HG03432 (cell line): ENCODE measurements around the gene SLC38A7.
"Not testable (repeated sequence)": the region's sequence is repeated elsewhere in the genome, so short reads cannot be mapped to it uniquely, and the experiment has no call there.

Source experiments
- ATAC-seq: cut with Tn5 transposase; IDR thresholded peaks from one replicate; pipeline ENCODE4 v1.9.1; 2021; ENCODE audit warnings: mild to moderate bottlenecking, moderate library complexity; ENCODE audit not compliant: unreplicated experiment

The SLC38A7 gene

DNA sequence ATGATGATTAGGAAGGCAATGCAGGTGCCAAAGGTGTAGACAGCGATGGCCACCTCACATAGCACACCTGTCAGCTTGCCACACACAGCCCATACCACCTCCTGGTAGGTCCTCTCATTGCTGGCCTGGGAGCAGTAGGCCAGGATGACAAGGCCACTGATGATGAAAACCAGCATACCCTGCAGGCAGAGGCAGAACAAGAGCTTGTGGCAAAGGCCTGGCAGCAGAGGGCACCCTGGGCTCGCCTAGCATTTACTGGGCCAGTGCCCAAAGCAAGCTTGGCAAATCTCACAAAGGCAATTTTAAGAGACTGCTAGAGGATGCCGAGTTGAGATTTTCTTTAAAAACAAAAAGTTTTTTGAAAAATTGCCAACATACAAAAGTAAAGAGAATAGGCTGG, 5.9 kb downstream of the SLC38A7 start:
- no peak for ATAC-seq

DNA sequence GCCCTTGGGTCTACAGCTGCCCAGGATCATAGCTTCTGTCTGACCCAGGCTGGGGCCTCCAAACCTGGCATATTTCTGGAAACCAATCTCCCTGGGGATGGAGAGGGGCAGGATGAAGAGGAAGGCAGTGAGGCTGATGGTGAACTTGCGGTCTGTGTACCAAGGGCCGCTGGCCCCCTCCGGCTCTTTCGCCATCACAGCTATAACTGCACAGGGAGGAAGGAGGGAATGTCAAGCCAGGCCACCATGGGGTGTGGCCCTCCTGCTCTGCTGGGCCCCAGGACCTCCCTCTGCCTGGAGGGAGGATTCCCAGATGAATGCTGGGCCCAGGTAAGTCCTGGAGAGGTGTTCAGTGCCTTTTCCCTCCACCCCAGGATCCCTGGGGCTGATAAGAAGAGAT, 6.3 kb downstream of the SLC38A7 start:
- no peak for ATAC-seq

DNA sequence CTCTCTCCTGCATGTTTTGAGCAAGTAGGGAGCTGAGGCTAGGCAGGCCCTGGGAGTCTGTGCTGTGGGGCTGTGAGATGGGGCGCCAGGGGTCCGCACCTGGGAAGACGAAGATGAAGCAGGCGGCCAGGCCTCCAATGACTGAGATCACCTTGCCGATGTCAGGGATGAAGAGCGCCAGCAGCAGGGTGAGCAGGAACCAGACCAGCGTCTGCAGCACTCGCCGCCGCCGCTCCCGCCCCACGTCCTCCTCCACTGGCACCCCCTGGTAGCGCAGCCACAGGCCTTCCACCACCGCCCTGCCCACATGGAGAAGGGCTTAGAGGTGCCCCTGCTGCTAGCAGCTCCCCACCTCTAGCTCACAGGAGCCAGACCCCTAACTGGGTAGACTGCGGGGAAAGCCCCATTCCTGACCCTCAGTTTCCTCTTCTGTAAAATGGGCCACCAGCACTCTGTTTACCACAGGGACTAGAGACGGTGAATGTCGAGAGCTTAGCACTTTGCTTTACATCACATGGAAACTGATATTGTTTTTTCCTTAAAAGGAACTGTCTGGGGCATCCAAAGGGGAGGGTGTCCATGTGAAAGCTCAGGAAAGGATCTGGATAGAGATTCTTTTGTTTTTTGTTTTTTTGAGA, 13.5 kb downstream of the SLC38A7 start:
- no peak for ATAC-seq

DNA sequence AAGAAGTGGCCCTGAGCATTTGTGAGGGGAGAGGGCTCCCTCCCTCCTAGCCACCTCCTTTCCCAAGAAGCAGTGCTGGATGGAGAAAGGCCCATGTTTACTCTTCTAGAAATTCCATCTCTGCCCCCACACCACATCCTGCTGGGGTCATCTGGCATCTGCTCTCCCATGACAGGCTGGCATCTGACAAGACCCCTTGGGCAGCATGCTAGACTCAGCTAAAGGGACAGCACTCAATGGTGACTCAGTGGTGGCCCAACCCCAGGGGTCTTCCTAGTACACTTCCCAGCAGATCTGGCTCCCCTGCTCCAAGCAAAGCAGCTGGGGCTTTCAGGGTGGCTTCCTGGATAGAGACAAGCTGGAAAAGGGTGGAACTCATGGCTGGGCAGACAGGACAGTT, 14.4 kb downstream of the SLC38A7 start:
- ATAC-seq, result no peak

DNA sequence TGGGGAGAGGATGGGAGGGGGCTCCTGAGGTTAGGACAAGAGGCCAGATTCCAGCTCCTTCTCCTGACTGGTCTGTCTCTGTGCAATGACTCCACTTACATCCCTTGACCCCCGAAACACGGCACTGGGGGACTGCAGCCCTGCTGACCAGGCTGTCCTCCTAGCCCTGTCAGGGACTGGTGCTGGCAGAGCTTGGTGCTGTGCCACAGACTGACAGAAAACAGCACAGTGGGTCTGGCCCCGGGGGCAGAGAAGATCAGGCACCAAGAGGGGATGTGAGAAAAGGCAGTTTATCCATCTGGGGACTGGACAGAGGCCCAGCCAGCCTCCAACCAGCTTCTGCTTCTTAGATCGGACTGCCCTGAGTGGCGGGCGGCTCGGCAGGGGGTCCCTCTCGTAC, 19.4 kb downstream of the SLC38A7 start:
- ATAC-seq, result no peak

DNA sequence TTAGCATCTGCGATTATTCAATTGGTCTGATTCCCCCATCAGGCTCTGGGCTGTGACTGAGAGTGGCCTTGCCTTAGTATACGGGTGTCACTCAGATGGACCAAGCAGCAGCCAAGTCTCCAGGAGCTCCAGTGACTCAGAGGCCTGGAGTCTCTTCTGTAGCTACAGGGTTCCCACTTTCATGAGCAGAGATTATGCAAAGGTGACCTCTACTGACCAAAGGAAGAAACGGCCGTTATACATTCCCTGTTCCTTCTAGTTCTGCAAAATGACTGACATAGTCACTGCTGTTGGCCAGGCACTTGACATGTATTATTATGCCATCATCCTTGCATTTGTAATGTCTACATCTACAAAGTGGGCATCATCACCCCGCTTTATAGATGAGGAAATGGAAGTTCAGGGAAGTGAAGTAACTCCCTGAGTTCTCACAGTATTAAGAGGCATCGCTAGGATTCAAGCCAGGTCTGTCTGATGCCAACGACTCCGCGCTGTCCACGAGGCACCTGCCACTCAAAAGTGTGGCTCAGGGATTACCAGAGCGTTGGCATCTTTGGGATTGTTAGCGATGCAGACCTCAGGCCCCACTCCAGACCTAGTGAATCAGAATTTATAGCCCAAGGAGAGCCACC, 23.3 kb downstream of the SLC38A7 start:
- peak; percentile 81 for ATAC-seq

DNA sequence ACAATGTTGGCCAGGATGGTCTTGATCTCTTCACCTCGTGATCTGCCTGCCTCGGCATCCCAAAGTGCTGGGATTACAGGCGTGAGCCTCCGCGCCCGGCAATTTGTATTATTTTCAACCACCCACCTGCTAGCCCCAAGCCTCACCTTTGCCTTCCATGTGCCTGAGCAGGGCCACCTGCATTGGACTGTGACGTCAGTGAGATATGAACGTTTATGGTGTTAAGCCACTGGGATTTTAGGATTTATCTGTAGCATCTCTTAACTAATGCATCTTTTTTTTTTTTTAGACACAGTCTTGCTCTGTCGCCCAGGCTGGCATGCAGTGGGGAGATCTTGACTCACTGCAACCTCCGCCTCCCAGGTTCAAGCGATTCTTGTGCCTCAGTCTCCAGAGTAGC, 24.7 kb downstream of the SLC38A7 start:
- not testable (repeated sequence) for ATAC-seq

DNA sequence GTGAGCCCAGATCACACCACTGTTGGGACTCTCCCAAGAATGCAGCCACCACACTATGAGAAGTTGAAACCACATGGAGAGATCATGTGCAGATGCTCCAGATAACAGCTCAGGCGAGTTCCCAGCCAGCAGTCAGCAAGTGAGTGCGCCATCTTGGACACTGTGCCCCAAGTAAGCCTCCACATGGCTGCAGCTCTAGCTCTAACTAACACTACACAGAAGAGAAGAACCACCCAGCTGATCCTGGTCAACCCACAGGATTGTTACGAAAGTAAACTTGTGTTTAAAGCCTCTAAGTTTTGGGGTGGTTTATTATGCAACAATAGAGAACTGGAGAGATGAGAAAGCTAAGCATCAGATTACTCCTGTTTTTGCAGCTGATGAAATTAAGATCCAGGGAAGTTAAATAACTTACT, 25.8 kb downstream of the SLC38A7 start:
- no peak for ATAC-seq

DNA sequence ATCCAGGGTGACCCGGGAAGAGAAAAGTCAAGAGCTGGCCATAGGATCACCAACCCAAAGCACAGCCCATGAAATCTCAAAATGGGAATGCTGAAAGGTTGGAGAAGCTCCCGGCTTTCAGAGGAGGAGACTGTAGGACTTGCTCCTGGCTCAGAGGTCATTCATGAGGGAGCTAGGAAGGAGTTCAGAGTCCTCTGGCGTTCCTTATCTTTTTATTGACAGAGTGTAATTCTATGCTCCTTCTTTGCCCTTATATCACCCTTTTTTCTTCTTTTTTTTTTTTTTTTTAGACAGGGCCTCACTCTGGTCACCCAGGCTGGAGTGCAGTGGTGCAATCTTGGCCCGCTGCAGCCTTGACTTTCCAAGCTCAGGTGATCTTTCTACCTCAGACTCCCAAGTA, 27.7 kb downstream of the SLC38A7 start:
- ATAC-seq, result no peak

DNA sequence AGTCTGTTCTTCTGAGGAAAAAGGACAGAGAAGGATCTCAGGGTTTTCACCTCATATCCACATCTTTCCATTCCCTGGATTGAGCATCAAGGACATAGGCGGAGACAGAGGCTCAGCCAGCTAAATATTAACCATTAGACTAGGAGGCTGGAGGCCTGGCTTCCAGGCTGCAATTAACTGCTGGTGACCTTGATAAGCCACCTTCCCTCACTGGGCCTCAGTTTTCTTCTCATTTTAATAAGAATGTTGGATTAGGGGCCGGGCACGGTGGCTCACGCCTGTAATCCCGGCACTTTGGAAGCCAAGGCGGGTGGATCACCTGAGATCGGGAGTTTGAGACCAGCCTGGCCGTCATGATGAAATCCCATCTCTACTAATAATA, 29.4 kb downstream of the SLC38A7 start:
- no peak for ATAC-seq

DNA sequence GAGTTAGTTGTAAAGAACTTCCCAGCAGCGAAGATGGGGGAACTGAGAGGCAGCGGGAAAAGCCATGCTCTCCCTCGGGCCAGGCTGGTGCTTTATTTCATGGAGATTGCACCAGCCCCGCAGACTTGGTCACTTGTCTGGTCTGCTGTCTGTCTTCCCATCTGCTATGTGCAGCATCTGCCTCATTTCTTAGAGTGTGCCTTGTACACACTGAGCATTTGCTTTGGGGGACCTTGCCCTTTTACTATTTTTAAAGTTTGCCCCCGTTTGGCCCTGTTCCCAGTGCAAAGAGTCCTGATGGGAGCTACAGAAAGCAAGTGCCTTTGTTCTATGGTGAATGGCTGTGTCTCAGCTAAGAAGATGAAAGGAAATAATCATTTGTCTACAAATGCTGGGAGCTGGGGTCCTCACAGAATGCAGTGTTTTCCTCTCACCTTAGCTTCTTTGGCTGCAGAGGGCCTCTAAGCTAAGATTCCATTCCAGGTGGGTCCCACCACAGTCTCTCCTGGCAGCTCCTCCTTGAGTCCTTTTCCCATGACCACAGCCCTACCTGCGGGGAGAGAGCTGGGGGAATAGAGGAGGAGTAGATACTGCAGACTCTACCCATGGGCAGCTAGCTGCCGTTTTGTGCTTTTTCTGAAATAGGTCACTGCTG, 29.9 kb downstream of the SLC38A7 start:
- no peak for ATAC-seq

DNA sequence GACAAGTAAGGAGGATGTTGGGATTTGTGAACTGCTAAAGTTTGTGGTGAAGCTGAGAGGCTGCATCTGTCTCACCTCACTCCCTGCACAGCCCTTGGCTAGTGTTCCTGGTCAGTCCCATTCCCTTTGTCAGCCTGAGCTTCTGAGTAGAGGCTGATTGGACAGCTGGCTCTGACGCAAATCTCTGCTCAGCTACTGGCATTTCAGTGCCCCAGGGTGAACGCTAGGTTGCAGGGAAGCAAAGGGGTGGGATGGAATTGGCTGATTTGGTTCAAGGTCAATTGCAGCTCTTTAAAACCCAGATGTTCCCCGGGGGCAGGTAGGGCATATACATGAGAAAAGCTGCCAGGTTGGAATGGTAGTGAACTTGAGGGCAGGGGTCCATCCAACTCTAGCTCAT, 31.8 kb downstream of the SLC38A7 start:
- no peak for ATAC-seq

DNA sequence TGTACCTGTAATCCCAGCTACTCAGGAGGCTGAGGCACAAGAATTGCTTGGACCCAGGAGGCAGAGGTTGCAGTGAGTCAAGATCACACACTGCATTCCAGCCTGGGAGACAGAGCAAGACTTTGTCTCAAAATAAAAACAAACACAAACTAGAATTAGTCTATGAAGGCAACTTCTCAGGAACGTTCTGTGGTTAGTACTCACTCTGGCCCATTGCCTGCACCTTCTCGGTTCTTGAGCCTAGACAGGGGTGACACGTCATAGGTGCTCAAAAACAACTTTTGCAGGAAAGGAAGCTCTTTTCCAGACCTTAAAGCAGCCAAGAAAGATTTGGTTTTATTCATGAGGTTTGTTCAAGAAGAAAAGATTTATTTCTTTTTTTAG, 32.6 kb downstream of the SLC38A7 start:
- ATAC-seq, result no peak

DNA sequence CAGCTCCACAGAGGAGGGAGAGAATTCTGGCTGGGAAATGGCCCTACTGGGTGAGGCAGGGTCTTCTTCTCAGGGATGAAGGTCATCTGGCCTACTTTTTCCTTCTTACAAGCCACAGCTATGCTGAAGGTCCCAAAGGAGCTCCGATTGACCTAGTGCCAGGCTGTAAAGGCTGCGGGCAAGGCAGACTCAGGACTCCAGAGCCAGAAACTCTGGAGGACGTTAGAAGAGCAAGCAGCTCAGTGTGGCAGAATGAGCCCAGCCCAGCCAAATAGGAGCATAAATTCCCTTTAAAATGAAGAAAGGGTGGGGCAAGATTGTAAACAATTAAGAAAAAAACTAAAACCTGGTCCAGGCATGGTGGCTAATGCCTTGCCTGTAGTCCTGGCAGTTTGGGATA, 34.9 kb downstream of the SLC38A7 start:
- no peak for ATAC-seq

DNA sequence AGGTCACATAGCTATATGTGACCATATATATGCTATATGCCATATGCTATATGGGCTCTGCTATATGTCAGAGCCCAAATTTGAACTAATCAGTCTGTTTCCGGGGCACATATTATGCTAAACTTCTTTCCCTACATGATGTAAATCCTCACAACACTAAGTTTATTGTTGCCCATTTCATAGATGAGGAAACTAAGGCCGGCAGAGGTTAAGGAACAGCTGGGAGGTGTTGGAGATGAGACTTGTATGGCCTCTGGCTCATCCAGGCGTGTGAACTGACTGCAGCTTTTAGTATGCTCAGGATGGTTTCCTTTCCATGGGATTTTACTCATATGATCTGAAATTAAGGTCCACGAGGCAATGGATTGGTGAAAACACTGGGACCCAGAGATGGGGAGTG, 37.5 kb downstream of the SLC38A7 start:
- no peak for ATAC-seq

DNA sequence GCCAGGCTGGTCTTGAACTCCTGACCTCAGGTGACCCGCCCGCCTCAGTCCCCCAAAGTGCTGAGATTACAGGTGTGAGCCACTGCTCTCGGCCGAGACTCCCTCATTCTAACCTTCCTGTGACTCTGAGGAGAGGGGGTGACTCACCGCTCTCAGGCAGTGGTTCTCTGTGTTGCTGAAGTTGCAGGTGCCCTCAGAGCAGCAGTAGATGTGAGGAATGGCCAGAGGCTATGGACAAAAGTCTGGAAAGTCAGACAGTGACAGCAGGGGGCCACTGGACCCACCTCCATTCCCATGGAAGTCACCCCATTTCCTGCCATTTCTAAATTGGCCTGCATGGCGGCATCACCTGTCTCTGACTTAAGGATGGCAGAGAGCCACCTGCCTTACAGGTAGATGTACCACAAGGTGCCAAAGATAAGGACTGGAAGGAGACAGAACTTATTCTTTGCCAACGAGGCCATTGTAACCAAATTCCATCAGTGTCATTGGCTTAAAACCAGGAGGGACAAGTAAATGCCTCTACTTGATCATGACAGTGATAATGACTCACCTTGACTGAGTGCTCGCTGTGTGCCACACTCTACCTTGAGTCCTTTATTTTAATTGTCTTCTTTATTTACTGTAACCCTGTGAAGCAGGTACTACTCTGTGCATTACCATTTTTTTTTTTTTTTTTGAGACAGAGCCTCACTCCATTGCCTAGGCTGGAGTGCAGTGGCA, 39.6 kb downstream of the SLC38A7 start:
- no peak for ATAC-seq

DNA sequence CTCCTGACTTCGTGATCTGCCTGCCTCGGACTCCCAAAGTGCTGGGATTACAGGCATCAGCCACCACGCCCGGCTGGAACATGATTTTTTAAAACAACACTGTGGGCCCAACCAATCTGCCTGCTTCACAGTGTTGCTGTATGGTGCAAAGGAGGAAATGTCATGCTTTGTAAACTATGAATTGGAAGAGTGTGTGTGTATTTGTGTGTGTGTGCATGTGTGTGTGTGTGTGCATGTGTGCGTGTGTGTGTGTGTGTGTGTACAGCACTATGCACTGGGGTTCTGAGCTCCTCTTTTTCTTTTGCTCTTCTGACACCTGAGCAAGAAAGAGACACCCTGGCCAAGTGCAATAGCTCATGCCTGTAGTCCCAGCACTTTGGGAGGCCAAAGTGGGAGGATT, 40.5 kb downstream of the SLC38A7 start:
- ATAC-seq, result no peak

DNA sequence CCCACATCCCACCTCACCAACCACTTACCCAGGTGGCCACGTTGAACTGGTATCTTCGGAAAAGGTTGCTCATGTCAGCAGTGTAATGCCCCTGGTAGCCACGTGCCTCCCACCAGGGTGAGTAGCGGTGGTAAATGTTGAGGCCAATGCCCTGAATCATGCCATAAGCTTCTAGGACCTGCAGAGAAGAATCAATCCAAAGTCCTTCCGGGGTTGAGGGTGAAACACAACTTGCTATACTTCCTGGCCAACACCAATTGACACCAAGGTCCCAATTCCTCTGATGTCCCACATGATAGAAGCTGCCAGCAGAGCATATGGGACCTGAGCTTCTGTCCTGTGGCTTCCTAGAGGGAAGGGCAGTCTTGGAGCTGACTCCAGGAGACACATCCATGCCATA, 43.6 kb downstream of the SLC38A7 start:
- no peak for ATAC-seq

DNA sequence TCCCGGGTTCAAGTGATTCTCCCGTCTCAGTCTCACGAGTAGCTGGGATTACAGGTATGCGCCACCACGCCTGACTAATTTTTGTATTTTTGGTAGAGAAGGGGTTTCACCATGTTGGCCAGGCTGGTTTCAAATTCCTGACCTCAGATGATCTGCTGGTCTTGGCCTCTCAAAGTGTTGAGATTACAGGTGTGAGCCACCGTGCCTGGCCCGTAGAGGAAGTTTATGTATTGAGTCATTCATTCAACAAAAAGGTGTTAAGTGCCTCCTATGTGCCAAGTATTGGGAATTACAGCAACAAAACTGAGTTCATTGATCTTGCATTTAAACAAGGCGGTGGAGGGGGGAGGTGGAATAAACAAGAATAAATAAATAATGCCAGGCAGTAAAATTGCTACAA, 44.7 kb downstream of the SLC38A7 start:
- no peak for ATAC-seq

DNA sequence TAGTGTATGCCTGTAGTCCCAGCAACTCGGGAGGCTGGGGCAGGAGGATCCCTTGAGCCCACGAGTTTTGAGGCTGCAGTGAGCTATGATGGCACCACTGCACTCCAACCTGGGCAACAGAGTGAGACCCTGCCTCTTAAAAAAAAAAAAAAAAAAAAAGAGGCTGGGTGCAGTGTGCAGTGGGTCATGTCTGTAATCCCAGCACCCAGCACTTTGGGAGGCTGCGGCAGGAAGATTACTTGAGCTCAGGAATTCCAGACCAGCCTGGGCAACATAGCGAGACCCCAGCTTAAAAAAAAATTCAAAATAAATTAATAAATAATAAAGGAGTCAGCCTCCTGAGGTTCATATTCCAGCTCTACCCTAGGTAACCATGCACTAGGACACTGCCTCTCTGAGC, 45.3 kb downstream of the SLC38A7 start:
- ATAC-seq, result no peak

DNA sequence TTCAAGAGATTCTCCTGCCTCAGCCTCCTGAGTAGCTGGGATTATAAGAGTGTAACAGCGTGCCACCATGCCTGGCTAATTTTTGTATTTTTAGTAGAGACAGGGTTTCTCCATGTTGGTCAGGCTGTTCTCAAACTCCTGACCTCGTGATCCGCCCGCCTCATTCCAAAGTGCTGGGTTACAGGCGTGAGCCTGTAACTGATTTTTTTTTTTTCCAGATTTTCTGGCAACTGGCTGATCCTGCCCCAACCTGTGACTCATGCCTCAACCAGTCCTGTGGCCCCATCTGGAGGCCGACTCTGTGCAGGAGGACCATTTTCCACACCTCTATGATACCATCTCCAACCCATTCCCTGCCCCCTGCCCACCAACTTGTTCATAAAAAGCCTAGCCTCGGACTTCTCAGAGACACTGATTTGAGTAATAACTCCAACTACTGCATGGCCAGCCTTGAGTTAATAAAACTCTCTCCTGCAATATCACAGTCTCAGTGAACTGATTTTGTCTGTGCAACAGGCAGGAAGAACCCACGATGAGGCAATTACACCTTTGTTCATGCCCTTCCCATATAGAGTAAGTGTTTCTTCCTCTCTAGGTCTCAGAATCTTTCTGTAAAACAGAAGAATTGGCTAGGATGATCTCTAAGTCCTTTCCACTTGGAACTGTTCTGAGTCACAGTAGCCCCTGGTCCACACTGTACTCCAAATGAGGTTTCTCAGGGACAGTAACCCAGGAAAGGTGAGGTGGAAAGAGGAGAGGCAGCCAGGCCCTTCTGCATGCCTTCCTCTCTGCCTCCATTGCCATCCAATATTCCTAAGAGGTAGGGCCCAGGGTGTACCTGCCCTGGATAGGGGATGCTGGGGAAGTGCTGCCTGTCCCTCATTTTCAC, 46.2 kb downstream of the SLC38A7 start:
- ATAC-seq, result no peak
